NCI-H187 (cell line): ENCODE measurements around the gene CARMIL1.
"Not testable (repeated sequence)": the region's sequence is repeated elsewhere in the genome, so short reads cannot be mapped to it uniquely, and the experiment has no call there.

Source experiments
- DNase-seq, 2 experiments: peaks; one replicate each; lab custom pipeline; 2025; lab: John Stamatoyannopoulos, UW

Gene CARMIL1

DNA sequence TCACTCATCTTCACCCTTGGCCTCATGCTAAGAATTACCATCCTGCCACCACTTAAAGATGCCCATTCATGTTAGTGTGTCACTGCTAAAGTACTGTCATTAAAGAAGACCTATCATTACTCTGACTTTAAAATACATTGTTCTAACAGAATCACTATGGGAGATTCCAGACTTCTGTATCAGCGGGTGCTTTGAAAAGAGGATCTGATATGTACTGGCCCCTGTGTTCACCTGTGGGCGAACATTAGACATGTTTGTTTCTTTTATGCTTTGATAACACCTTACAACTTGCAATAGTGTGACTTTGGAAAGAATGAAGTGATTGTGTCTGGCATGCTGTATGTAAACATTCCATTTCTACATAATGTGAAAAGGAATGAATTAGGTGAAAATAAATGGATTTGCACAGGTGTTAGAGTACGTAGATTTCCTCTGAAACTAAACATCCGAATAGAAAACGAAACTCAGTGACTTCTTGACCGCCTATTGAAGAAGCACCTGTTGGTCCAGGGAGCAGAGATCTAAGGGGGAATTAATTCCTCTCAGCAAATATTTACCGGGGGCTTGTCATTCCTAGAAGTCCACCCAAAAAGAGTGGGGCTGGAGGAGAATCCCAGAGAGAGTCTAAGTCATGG is 132.3 kb downstream of the CARMIL1 start:
- DNase-seq: no peak

DNA sequence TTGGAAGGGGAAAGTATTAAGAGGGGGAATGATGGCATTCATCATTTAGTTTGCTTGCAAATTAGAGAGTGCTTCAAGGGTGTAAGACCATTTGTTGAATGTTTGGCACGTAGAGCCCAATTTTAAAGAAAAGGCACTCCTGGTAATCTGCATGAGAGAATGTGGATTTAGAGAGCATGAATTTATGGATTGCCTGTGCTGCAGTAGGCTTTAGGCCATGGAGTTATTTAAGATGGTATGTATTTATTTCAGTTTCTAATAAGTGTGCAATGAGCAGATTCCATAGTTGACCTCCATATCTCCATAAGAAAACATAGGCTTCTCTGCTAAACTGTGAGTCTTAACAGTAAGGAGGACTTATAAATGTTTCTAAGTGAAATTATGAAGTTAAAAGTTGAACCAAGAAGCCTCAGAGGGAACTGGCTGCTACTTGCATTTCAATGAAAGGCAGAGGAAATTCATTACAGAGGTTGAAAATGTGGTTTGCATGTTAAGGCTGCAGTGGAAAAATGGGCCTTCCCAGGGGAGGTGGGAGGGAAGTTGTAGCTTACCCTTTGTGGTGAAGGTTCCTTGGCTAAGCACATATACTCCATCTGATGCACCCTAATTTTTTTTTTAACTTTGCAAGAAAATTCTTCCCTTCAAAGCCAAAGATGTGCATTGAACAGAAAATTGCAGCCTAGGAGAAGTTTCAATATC is 134.2 kb downstream of the CARMIL1 start:
- DNase-seq: no peak

DNA sequence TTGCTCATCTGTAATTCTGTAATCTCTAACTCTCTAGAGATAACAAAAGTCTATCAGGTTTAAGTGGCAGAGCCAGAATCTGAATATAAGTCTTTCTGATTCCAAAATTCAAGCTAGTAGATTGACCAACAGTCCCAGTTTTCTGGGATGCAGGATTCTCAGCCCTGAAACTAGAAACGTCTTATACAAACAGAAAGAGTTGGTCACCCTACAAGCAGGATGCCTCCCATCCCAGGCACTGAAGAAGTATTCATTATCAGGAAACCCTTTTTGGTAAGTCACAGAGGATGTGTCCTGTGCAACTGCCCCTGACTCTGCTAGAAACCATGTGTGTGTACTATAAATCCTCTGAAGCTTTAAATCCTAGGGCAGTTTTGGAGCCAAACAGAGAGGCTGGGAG is 135.0 kb downstream of the CARMIL1 start:
- no peak for DNase-seq

DNA sequence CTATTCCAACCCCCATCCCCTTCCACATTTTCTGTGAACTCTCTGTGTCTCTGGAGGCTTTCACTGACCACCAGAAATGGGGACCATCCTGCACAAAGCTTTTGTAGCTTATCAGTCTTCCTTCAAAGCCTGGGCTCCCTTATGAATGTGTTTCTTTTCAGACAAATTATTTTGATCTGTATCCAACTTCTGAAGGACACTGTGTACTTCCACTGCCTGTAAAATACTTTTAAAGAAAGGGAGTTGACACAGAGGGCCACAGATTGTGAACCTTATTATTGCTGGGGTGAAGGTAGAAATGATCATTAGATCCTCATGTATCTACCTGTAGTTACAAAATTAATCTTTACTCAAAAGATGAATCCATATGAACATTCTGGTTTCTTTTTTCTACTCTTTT is 135.6 kb downstream of the CARMIL1 start:
- DNase-seq: no peak

DNA sequence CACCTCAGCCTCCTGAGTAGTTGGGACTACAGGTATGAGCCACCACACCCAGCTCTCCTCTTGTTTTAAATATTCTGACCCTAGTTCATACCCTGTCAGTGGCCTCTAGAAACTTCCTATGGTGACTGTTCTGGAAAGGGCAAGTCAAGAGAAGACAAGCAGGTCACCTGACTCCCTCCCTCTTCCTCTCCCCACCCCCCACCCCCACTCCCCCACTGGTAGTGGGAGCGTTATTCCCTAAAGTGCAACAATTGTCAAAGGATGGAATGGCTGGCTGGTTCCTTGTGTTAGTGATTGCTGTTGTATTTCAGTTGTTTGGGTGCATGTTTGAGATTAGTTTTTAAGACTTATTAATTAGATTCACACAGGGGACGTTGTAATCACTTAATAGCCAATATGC is 136.1 kb downstream of the CARMIL1 start:
- no peak for DNase-seq

DNA sequence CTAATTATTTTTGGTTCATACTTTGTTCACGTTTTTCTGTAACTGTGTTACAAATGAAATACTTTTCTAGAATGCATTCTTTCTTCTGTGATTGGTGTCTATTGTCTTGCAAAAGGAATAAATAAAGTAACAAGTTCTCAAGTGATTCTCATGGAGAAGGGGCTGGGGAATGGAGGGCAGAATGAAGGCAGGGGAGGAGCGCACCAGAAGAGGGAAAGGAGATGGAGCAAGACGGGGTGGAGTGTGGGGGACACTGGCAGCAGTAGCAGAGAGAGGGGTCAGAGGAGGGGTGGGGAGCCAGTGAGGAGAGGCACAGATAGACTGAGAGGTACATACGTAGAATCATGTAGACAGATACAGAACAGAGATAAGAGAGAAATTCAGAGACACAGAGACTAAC is 136.5 kb downstream of the CARMIL1 start:
- no peak for DNase-seq

DNA sequence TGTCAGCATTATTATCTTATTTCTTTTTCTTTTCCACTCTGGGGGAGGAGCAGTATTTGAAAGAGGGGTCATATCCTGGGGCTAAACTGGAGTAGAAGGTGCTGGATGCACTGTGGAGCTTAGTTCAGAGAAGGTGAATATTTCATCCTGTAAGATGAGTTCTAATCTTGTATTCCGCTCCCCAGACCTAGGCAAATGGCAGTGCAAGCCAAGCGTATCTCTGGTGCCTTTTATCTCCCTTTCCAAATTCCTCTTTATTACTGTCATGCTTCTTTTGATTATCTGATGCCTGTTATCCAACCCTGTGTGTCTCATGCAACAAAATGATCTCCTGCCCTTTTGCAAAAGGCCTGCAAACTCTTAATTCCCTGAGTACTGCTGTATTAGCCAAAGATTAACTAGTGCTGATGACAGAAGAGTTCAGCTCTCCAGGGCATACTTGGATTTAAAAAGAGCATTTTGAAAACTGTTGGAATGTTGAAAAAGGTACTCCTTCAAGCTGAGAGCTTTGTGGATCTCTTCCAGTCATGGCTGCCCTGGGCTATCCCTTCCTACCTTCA is 138.0 kb downstream of the CARMIL1 start:
- DNase-seq: no peak

DNA sequence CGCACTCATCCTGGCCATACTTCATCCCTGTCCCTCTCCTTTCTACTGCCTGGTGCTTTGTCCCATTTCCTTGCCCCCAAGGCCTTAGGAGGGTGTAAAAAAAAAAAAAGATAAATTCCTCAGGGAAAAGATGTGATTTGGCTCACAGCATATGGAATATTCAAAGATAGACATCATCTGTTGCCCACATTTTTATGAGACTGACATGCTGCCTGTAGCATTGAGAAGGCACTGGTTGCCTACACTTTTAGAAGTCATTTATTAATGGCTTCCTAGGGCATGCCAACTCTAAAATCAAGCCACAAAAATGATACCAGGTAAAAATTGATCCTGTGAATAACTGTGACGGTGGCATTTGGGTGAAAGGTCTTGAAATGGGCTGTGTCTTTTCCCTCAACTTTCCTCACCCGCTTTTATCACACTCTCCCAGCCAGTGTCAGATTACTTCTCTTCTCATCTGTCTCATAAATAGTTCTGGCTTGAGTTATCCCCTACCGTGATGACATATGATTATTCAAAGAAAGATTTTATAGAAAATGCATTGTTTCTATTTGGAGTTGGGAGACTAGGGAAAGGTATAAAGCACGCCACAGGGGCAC is 139.4 kb downstream of the CARMIL1 start:
- DNase-seq: no peak

DNA sequence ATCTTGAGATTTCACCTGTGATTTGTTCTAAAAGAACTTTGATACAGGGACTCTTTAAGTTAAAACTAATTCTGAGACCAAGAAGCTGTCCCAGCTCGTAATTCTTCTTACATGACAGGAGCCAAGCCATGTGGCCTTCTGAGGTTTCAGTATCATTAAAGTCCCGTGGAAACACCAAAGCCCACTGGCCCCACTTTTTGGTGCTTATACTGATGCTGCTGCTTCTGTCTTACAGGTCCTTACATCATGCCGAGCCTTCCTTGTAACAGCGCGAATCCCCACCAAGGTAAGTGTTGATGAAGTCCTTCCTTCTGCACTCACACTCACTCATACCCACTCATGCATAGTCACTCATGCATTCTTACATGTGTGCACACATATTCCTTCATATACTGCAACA is 140.7 kb downstream of the CARMIL1 start:
- no peak for DNase-seq

DNA sequence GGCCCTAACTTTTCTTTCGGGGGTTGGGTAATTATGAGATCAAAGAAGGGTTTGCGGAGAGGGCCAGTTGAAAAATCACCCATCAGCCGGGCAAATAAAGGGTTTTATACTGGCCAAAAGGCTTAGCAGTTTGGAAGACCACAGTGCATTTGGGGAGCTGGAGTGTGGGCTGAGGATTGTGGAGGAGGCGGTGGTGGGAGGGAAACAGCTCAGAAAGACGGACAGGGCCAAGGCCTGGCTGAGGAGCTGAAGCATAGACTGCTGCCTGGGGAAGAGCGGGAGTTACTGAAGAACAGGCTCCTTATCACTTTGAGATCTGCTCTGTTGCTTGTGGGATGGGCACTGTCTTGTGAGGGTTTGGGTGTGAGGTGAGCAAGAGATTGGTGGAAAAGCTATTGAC is 144.2 kb downstream of the CARMIL1 start:
- no peak for DNase-seq

DNA sequence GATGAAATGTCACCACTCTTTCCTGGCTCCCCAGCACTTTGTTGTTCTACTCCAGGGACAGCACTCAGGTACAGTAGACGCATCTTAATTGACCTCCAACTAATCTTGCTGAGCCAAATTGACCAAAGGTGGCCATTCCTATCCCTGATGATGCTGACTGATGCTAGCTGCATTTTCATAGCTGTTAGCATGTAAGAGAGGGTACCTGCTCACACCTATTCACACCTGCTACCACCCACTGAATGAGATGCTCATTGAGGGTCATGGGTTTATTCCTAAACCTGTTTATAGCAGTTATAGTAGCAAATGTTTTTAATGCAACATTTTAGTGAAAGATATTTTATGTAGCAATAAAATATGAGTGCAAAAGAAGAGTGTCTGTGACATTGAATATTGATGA is 145.1 kb downstream of the CARMIL1 start:
- DNase-seq: no peak

DNA sequence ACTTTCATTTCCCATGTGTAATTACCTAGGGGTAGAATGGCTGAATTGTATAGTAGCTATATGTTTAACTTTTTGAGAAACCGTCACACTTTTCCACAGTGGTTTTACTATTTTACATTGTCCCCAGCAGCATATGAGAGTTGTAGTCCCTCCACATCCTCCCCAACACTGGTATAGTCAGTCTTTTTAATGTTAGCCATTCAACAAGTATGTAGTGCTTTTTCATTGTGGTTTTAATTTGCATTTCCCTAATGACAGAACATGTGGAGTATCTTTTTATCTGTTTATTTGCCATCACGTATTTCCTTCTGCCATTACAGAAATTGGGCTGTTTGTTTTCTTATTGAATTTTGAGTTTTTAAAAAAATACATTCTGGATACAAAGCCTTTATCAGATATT is 148.4 kb downstream of the CARMIL1 start:
- DNase-seq: no peak

DNA sequence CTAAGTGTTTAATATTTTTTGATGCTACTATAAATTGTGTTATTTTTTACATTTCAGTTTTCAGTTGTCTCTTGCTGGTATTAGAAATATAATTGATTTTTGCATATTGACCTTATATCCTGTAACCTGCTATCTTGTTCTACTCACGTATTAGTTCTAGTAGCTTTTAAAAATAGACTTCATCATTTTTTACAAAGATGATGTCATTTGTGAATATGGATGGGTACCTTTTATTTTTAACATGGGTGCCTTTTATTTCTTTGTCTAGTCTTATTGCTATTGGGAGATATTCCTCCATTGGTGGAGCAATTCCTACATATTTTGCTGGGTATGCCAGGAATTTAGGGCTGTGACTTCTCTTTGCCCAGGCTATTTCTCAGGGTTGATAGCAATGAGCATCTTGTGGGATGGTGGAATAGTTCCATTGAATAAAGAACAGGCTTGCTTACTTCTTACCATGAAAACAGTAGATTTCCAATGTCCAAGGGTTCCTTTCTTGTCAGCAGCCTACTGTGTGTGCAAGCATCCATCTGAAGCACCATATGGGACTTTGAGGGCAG is 149.7 kb downstream of the CARMIL1 start:
- DNase-seq: no peak

DNA sequence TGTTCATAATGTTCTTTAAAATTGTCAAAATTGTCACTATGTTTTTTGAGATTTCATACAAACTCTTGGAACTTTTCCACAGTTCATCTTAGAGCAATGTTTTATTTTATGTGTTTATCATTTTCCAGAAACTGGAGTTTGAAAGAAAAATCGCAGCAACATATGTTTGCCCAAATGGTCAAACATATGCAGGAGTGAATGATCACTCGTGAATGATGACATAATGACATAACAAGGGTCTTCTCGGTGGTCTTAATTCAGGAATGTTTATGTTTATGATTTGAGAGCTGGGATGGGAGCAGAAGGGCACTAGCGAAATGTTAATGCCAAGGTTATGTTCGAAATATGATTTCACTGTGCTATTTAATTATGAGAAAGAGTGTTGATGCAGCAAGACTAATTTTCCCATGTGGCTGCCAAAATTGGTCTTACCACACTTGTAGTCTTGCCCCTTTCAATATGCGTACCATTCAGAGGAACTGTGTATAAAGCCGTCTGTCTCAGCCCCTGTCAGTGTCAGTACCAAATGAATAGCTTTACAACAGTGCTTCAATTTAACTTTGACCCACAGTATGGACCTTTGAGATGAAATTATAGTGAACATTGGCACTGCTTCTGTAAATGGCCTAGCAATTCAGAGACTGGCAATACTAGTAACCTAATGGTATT is 152.3 kb downstream of the CARMIL1 start:
- DNase-seq: no peak

DNA sequence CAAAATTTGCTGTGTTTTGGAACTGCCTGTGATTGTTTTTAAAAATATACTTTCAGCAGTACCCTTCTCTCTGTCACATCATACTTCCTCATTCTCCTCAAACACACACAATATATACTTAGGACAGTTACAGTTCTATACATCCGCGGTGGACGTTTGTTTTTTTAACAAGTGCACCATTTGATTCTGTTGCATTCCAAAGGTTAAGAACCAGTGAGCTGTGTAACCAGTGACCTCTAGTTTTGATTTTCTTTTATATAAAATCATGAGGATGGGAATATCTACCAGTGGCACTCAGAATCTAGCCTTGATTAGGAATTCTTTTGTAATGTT is 152.8 kb downstream of the CARMIL1 start:
- no peak for DNase-seq

DNA sequence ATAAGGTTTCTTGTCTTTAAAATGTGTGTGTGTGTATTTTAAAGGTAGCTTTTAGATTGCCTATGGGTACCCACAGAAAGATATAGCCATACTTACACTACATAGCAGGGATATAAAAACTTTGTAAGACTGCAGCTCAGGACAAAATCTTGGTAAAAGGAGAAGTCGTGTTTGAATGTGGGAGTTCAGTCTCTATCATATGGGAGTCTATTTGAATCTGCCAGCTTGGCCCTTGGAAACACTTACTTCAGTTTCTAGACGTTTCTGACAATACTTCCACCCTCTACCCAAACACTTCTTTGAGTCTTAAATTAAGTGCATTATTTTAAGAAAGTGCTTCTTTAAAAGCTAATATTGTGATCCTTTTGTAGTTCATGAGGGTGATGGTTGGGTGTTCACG is 155.7 kb downstream of the CARMIL1 start:
- DNase-seq: no peak

DNA sequence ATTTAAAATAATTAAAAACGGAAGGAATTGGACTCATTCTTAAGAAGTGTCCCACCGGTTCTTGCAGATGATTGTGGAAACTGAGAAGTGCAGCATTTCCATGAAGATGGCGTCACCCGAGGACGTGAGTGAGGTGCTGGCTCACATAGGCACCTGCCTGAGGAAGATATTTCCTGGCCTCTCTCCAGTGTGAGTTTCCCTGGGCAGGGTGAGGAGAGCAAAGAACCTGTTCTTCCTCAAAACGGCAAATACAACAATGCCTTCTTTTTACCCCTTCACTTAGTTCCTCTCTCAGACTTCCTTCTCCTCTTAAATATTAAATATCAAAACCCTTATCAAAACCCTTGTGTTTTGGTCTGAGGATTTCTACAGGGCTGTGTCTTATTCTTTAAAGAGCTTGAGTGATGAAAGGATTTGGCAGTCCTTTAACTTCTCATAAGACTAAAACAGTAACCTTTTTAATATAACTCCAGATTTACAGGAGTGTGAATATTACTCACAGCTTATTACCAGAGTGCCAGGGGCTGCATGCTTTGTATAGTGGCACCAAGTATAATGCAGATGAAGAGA is 156.3 kb downstream of the CARMIL1 start:
- no peak for DNase-seq

DNA sequence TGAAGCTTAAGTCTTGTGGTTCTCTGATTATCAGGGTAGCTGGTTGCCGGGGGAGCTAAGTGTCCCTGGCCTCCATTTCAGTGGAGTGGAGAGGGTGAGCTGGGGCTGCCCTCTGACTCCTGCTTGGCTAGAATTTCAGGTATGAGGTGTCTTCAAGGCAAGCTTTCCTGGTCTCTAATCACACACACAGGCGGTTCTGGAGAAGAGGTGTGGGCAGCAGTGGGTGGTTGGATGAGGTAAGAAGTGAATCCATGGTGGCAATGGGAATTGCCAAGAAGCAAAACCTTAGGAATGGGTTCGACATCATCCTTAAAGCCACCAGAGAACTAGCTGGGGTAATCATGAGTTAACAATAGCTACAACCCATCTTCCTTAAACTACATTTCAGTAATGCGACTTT is 157.6 kb downstream of the CARMIL1 start:
- DNase-seq: no peak

DNA sequence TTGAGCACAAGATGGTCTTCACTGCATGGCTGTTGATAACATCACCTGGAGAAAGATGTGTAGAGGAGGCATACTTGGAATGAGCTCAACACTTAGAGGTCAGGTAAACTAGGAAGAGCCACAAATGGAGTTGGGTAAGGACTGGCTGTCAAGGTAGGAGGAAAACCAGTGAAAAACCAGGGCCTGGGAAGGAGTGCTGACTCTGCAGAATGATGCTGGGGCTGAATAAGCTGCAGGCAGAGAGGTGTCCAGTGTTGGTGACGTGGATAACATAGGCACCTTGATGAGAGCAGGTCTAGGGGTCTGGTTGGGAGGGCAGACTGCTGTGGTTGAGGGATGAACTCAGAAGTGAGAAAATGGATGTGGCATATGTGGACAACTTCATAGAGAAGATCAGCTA is 160.2 kb downstream of the CARMIL1 start:
- DNase-seq: no peak

DNA sequence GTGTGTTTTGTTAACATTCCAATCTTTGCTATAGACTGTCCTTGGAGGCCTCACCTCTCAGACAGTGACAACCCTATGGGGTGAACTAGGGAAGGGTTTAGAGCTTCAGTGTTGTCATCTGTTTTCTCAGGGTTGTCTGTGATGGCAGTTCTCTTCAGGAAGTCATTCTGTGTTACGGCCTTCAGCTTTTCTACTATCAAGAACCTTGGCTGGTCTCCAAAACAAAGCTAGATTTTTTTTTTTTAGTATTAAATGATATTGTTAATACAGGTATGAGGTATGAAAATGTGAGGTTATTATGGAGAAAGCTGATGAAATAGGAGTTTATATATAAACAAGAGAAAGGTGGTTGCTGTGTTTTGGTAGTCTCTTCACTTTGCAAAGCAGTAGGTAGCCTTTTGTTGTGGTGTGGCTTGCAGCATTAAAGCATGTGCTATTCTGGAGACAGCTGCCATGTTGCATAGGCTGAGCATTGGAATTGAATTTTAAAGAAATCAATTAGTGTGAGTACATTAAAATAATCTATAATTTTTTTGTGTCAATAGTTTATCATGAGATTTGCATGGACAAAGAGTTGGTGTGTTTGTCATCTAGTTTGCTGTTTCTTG is 162.6 kb downstream of the CARMIL1 start:
- DNase-seq: no peak

DNA sequence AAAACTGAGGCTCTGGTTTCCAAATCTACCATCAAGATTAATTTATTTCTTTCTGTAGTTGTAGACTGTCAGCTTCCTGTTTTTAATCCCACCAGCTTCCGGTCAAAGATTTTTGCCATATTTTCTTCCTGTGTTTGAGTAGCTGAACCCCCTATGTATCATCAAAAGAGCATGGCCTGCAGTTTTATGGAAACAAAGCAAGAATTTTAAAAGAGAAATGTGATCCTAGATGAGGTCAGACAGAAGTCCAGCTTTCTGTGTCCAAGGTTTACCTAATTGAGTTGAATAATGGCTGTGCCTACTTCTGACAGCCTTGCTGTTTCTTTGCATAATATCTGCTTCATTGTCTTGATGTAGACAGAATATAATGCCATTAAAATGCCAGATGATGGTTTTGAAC is 163.7 kb downstream of the CARMIL1 start:
- DNase-seq: no peak

DNA sequence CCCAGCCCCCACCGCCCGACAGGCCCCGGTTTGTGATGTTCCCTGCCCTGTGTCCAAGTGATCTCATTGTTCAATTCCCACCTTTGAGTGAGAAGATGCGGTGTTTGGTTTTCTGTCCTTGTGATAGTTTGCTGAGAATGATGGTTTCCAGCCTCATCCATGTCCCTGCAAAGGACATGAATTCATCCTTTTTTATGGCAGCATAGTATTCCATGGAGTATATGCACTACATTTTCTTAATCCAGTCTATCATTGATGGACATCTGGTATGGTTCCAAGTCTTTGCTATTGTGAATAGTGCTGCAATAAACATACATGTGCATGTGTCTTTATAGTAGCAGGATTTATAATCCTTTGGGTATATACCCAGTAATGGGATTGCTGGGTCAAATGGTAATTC is 165.3 kb downstream of the CARMIL1 start:
- DNase-seq: not testable (repeated sequence)
